ENCODE results near the gene INTS7. TPM values are rescaled to one million over a fixed set of nuclear protein-coding genes. Genes with fewer than 3 reads are reported as not detected.
A peak's percentile ranks its signal among the peaks of the same experiment; 100 is the strongest.

INTS7 gene
- total RNA-seq, 2 donors from 2014 or later = 27.6 to 32.8 TPM

GRCh38 chr1:212045981-212046380, 10.6 kb upstream of the INTS7 start:
- Histone ChIP-seq H3K27me3 (ENCODE audit: control insufficient read depth, insufficient read depth, low read length, poor library complexity, severe bottlenecking) (no peaks in the 10 kb centered on the region), H3K4me3 (ENCODE audit: low read length) (no peak overlapping the region), H3K9ac (ENCODE audit: extremely low read depth, low read length, poor library complexity, severe bottlenecking) (no peak overlapping the region), H3K9me3 (ENCODE audit: control insufficient read depth, low read length) (no peaks in the 10 kb centered on the region), H3K36me3 (ENCODE audit: control insufficient read depth, insufficient read depth, low read length) (peaks cover 52% of the 10 kb centered on the region), H3K4me1 (ENCODE audit: control insufficient read depth, insufficient read depth, low read length) (no peaks in the 10 kb centered on the region), H3K27ac (ENCODE audit: low read depth, low read length) (no peak overlapping the region)
- peaks cover 52% of the 10 kb centered on the region for H3K36me3 Mint-ChIP-seq (ENCODE audit: low read depth)
- no peaks in the 10 kb centered on the region for H3K9me3 Mint-ChIP-seq
- WGBS, 2 experiments (ENCODE audit: insufficient coverage in 1 of 2, insufficient read length in 1 of 2) = 92 to 93% methylated on average over 2 of the region's 2 CpGs
- no peak for TF ChIP-seq CTCF (conservative IDR thresholded peaks at IDR 0.05)
- no peak overlapping the region for H3K27ac Mint-ChIP-seq
- no peak for DNase-seq
- no peak overlapping the region for H3K4me3 Mint-ChIP-seq
- no peaks in the 10 kb centered on the region for H3K27me3 Mint-ChIP-seq (ENCODE audit: insufficient read depth)
- H3K4me1 Mint-ChIP-seq = peaks cover 23% of the 10 kb centered on the region

DNA sequence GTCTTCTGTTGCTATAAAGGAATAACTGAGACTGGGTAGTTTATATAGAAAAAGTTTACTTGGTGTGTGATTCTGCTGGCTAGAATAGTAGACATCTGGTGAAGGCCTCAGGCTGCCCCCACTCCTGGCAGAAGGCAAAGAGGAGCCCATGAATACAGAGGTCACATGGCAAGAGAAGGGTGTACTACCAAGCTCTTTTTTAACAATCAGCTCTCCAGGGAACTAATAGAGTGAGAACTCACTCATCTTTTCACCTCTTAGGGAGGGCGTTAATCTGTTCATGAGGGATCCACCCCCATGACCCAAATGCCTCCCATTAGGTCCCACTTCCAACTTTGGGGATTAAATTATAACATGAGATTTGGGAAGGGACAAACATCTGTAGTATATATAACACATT, 9.5 kb upstream of the INTS7 start:
- H3K27ac ChIP-seq (ENCODE audit: low read depth, low read length) = no peak overlapping the region
- peaks cover 27% of the 10 kb centered on the region for H3K4me1 Mint-ChIP-seq
- H3K27me3 ChIP-seq (ENCODE audit: control insufficient read depth, insufficient read depth, low read length, poor library complexity, severe bottlenecking) = no peaks in the 10 kb centered on the region
- no peaks in the 10 kb centered on the region for H3K4me1 ChIP-seq (ENCODE audit: control insufficient read depth, insufficient read depth, low read length)
- no peak overlapping the region for H3K27ac Mint-ChIP-seq
- TF ChIP-seq CTCF (conservative IDR thresholded peaks at IDR 0.05) = no peak
- H3K9me3 Mint-ChIP-seq = no peaks in the 10 kb centered on the region
- H3K4me3 ChIP-seq (ENCODE audit: low read length) = no peak overlapping the region
- peaks cover 41% of the 10 kb centered on the region for H3K36me3 ChIP-seq (ENCODE audit: control insufficient read depth, insufficient read depth, low read length)
- H3K36me3 Mint-ChIP-seq (ENCODE audit: low read depth) = peaks cover 50% of the 10 kb centered on the region
- H3K4me3 Mint-ChIP-seq = no peak overlapping the region
- peak; percentile 55 for DNase-seq
- no peaks in the 10 kb centered on the region for H3K27me3 Mint-ChIP-seq (ENCODE audit: insufficient read depth)
- WGBS, 2 experiments (ENCODE audit: insufficient coverage in 1 of 2, insufficient read length in 1 of 2) = 45% methylated on average over 1 of the region's 1 CpG; no CpG with 5 or more reads in 1 of the 2 experiments
- no peaks in the 10 kb centered on the region for H3K9me3 ChIP-seq (ENCODE audit: control insufficient read depth, low read length)
- no peak overlapping the region for H3K9ac ChIP-seq (ENCODE audit: extremely low read depth, low read length, poor library complexity, severe bottlenecking)

DNA sequence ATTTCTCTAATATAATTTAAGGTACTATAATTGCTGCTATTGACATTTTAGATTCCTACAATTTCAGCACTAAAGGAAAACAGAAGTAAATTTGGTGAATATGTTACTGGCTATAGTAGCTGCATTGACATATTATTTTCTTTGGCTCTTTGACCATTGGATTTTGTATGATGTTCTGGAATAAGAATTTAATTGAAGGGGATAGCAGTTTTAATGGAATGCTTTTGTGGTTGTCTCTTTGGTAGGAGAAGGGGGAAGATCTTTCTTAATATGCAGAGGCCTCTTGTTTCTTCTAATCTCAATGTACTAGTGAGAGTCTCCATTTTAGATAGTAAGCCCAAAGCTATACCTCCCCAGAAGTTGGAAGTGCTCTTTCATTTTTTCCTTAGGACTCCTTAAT, 7.1 kb upstream of the INTS7 start:
- Mint-ChIP-seq H3K36me3 (ENCODE audit: low read depth) (peaks cover 44% of the 10 kb centered on the region), H3K27me3 (ENCODE audit: insufficient read depth) (no peaks in the 10 kb centered on the region), H3K27ac (no peak overlapping the region), H3K9me3 (no peaks in the 10 kb centered on the region), H3K4me3 (no peak overlapping the region), H3K4me1 (peaks cover 30% of the 10 kb centered on the region)
- DNase-seq = no peak
- H3K27ac ChIP-seq (ENCODE audit: low read depth, low read length) = no peak overlapping the region
- no peaks in the 10 kb centered on the region for H3K4me1 ChIP-seq (ENCODE audit: control insufficient read depth, insufficient read depth, low read length)
- no peaks in the 10 kb centered on the region for H3K9me3 ChIP-seq (ENCODE audit: control insufficient read depth, low read length)
- TF ChIP-seq CTCF (conservative IDR thresholded peaks at IDR 0.05) = no peak
- H3K36me3 ChIP-seq (ENCODE audit: control insufficient read depth, insufficient read depth, low read length) = peaks cover 34% of the 10 kb centered on the region
- no peaks in the 10 kb centered on the region for H3K27me3 ChIP-seq (ENCODE audit: control insufficient read depth, insufficient read depth, low read length, poor library complexity, severe bottlenecking)
- no peak overlapping the region for H3K9ac ChIP-seq (ENCODE audit: extremely low read depth, low read length, poor library complexity, severe bottlenecking)
- no peak overlapping the region for H3K4me3 ChIP-seq (ENCODE audit: low read length)

All from endodermal cell (in vitro differentiated cells).